ENCODE results near the gene RSPH6A.
A peak's percentile ranks its signal among the peaks of the same experiment; 100 is the strongest.
"Not testable (repeated sequence)": the region's sequence is repeated elsewhere in the genome, so short reads cannot be mapped to it uniquely, and the experiment has no call there.

RSPH6A gene

DNA sequence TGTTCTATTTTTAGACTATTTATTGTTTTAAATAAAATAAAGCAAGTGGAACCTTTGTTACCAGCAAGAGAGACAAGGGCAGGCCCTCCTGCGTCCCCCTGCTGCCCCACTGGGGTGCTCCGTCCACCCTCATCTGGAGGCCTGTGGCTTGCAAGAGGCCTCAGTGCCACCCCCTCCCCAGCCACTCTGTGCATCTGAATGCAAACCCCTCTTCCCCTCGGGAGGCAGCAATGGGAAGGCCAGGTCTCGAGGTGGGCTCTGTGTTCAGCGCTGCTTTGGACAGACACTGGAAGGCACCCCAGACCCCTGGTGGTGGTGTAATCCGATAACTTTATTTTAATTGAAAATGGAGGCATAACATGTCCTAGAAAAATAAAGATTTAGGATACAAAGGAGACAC, 50.6 kb downstream of the RSPH6A start:
- DNase-seq: no peak

DNA sequence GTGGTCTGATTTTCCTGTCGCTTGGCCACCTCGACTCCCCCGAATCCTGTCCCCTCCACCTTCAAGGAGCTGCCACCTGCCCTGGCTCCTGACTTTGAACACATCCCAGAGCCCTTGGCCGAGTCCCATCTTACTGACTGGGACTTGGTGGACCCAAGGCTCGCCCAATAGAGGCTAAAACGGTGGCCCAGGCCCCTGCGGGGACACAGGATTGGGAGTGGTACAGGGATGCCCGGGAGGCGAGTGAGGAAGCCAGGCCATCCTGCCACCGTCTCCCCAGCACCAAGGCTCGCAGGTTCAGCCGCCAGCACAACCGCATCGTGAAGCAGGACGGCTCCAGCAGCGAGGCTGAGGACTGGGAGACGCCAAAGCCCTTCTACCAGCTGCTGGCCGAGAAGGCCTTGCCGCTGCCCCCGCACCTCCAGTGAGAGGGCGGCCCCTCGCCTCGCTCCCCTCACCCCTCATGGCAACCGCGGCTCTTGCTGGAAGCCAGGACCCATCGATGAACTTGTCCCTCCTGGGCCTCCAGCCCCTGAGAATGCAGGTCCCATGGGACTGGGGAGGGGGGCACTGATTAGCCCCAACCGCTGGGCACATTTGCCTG, 51.3 kb downstream of the RSPH6A start:
- DNase-seq: no peak

DNA sequence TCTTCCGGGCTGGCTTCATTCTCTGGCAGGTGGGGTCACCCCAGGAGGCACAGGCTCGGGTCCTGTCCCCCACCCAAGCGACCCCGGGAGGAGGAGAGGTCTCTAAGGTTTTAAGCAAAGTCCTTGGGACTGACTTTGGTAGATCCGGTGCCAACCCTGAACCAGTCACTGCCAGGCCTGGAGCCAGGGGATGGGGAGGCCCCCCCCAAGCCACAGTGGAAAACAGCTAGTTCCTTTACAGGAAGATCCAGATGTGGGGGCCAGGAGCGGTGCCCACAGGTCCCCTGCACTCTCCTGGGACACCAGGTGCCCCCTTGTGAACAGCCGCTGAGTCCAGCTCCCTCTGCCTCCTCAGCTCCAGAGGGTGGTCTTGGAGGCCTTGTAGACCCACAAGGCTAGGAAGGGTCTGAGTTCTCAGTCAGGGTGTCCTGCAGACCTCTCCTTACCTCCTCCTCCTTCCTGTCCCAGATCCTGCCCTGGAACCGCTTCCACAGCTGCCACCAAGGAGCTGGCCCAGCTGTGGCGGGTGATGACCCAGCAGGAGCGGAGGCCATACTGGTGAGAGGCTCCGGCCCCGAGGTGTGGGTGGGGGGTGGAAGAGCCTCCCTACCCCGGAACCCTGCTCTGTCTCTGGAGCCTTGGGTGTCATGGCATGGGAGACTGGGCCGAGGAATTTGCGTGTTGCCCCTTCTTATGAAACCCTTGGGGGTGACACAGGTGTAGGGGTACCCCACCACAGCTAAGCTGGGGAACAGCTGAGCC, 52.1 kb downstream of the RSPH6A start:
- DNase-seq: no peak

DNA sequence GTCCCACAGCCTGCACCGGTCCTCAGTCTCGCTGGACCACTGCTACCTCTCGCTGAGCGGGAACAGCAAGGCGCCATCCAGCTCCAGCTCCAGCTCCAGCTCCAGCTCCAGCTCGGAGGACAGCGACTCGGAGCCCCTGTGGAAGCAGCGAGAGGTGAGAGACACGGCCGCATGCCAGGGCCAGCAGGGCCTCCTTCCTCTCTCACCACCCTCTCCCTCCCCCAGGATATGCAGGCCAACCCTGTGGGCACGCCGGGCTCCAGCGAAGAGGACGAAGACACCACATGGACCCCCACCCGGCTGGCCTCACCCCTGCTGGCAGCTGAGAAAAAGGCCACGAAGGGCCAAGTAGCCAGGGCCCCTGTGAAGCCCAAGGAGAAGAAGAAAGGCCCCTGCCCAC, 53.4 kb downstream of the RSPH6A start:
- no peak for DNase-seq

DNA sequence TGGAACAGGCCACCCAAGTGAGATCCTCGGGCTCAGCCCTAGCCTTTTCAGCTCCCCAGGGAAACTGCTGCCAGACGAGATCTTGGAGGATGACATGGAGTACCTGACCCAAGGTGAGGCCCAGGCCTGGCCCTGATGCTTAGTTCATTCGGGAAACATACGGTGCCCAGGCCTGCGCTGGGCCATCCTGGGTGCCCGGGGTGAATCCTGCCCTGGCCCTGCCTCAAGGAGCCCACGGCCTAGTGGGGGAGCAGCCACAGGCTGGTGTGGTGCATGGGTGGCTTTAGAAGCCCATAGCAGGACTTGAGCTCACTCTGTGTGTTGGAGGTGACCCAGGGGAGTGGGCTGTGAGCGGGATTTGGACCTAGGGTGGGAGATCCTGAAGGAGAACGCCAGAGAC, 56.2 kb downstream of the RSPH6A start:
- no peak for DNase-seq

DNA sequence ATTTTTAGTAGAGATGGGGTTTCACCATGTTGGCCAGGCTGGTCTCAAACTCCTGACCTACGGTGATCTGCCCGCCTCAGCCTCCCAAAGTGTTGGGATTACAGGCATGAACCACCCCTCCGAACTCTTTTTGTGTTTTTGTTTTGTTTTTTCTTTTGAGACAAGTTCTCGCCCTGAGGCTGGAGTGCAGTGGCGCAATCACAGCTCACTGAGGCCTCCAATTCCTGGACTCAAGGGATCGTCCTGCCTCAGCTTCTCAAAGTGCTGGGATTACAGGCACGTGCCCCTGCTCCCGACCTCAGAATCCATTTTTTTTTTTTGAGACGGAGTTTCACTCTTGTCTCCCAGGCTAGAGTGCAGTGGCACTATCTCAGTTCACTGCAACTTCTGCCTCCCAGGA, 57.4 kb downstream of the RSPH6A start:
- DNase-seq: no peak

DNA sequence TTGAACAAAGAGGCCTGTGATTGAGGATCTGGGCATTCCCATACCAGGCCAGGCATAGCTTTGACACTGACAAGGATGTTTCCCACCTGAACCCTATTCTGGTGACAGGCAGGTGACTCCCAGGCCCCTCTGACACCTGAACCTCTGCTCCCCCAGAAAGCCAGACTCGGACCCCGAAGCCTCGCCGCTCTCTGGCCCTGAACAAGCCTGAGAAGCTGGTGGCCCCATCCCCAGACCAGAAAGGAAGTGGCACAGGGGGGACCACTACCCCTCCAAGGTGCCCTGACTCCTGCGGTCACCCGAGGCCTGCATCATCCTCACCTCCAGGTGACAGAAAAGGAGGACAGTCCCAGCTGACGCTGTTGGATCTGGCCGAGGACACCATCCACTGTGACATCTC, 60.8 kb downstream of the RSPH6A start:
- DNase-seq: no peak

DNA sequence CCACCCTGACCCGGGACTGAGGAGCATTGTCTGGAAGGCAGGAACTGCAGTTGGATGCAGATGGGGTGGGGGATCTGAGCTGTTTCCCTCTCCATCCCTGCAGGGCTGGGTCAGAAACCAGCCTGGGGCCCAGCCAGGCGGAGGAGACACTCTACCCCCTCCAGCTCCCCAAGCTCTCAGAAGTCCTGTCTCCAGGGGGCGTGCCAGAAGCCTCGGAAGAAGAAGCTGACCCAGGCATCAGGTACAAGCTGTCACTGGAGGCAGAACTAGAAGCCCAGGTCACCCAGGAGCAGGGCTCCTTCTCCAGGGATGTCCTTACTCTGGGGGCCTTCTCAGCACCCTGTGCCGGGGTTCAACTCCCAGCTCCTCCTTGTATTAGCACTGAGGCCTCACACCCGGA, 61.6 kb downstream of the RSPH6A start:
- no peak for DNase-seq

DNA sequence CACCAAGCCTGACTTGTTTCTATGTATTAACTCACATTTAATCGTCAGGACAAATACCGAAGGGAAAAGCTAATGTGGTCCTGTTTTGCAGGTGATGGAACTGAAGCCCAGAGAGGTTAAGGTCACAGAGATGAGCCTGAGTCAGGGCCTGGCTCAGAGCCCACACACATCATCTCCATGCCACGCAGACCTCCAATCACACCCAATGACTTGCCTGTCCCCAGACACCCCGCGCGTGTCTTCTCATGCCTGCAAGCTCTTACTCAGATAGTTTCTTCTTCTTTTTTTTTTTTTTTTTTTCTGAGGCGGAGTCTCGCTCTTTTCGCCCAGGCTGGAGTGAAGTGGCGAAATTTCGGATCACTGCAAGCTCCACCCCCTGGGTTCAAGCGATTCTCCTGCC, 62.5 kb downstream of the RSPH6A start:
- peak; percentile 25 for DNase-seq

DNA sequence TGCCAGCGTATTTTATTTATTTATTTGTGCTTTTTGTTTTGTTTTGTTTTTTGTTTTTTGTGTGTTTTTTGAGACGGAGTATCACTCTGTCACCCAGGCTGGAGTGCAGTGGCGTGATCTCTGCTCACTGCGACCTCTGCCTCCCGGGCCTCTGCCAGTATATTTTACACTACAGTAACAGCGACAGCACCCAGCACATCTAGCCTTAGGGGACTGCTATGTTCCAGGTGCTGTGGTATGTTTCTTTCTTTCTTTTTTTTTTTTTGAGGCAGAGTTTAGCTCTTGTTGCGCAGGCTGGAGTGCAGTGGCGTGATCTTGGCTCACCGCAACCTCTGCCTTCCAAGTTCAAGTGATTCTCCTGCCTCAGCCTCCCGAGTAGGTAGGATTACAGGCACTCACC, 63.6 kb downstream of the RSPH6A start:
- DNase-seq: not testable (repeated sequence)

DNA sequence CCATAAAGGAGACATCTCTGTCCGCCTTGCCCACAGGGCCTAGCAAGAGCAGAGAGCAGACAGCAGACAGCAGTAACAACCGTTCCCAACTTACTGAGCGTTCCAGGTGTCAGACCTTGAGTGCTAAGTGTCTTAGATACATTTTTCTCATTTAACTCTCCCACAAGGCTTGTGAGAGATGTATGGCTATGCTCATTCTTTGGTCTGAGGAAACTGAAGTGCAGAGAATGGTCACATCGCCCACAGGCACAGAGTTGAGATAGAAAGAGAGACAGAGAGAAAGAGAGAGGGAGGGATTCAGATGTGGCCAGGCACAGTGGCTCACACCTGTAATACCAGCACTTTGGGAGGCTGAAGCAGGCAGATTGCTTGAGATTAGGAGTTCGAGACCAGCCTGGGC, 67.6 kb downstream of the RSPH6A start:
- no peak for DNase-seq

DNA sequence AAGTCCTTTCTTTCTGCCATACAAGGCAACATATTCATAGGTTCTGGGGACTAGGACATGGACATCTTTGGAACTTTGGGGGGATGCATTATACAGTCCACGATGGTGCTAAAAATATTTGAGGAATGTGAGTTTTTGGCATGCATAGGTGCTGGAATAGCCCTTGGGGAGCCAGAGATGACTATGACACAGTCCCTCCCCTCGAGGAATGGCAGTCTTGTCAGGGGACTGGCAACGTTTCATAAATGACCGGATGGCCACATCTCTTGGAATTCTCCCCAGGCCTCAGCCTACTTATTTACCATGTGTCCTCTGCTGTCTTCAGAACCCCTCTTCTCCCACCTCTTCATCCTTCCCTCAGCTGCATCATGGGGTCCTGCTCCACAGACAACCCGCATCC, 68.2 kb downstream of the RSPH6A start:
- DNase-seq: no peak
